Vagina (tissue), 2 donors: ENCODE data around the gene EFCAB9. TPM values are rescaled to one million over a fixed set of nuclear protein-coding genes. Genes with fewer than 3 reads are reported as not detected.

Source experiments
- DNase-seq, 2 donors: peaks; one replicate each; pipeline ENCODE4 v3.0.0-alpha.2; 2017; ENCODE audit errors: extremely low spot score in 2 of 2
- H3K27ac ChIP-seq: fragments of 200-600 bp; sonication (generic); one replicate; pipeline ENCODE4 v1.5.1; 2019
- H3K27me3 ChIP-seq: fragments of 200-600 bp; sonication (generic); one replicate; pipeline ENCODE4 v1.5.1; 2019
- H3K36me3 ChIP-seq, 2 donors: fragments of 200-600 bp; sonication (generic); one replicate each; pipeline ENCODE4 v1.5.1; 2017 to 2019
- H3K4me1 ChIP-seq: fragments of 200-600 bp; sonication (generic); one replicate; pipeline ENCODE4 v1.5.1; 2019
- H3K4me3 ChIP-seq, 2 donors: fragments of 200-600 bp; sonication (generic); 1 replicate in 1 of 2; 2 replicates in 1 of 2; pipeline ENCODE4 v1.5.1; 2016 to 2019
- H3K9me3 ChIP-seq: fragments of 200-600 bp; sonication (generic); one replicate; pipeline ENCODE4 v1.5.1; 2019
- POLR2A ChIP-seq, 2 donors: fragments of 450-650 bp; IDR thresholded peaks; one replicate each; pipeline ENCODE4 v1.6.1; 2017; ENCODE audit warnings: antibody characterized with exemption in 2 of 2, mild to moderate bottlenecking in 2 of 2, moderate library complexity in 2 of 2
- POLR2AphosphoS5 ChIP-seq, 2 donors: sonication (generic); formaldehyde crosslinking; IDR thresholded peaks; one replicate each; pipeline ENCODE4 v1.9.0; 2017; ENCODE audit warnings: antibody characterized with exemption in 2 of 2, mild to moderate bottlenecking in 2 of 2, low read depth in 1 of 2; ENCODE audit not compliant: insufficient read depth in 1 of 2
- intact Hi-C: fragments of 100-400 bp; cut with DNase I; formaldehyde crosslinking; loops from one replicate; pipeline ENCODE4 v1.15.1; 2023
- total RNA-seq: library from RNA; depleted of rRNA; stranded (reverse); fragments of >200 nt; gene quantifications from one replicate; pipeline ENCODE4 v1.2.3, GENCODE V29; 2016
- TF ChIP-seq, protein P1 (sequence below), 3 experiments: fragments of 450-650 bp in 2 of 3; fragments of 200-600 bp in 1 of 3; sonication (generic) in 1 of 3; IDR thresholded peaks; one replicate each; pipeline ENCODE4 v1.5.1; 2017 to 2019; ENCODE audit warnings: antibody characterized with exemption in 3 of 3, mild to moderate bottlenecking in 2 of 3, moderate library complexity in 2 of 3

EFCAB9 gene
- total RNA-seq, 1 donor from 2014 or later = not detected

DNA sequence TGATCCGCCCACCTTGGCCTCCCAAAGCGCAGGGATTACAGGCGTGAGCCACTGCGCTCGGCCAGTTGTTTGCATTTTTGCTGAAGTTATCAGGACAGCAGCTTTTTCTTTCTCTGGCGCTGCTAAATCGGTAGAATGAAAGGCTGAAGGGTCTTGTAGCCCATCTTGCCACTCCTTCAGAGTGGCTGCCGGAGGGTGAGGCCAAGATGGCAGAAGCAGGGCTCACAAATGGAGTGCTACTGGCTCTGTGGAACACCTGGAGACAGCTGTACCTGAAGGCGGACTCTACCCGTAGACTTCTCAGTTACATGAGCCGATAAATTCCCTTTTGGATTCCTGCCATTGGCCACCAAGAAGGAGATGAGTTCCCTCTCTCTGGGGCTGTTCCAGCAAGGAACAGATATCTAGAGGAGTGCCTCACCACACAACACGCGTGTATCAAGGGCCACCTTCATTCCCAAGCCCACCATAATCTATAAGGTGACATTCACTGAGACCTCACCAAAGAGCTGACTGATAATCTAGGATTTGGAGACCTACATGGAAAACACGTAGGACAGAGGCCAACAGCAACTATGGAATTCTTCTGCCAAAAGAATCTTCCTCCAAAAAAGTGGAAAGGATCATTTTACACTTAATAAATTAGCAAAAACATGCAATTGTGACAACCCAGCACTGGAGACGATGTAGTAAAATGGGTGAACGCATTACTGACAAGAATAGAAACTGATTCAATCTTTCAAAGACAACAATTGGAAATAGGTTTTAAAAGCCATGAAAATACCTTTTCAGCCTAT is 27.7 kb upstream of the EFCAB9 start:
- DNase-seq = no peak
- Histone ChIP-seq H3K36me3 (no peaks in the 10 kb centered on the region), H3K27me3 (no peaks in the 10 kb centered on the region), H3K9me3 (no peaks in the 10 kb centered on the region), H3K4me3 (no peak overlapping the region), H3K4me1 (no peaks in the 10 kb centered on the region), H3K27ac (no peak overlapping the region)
- TF ChIP-seq, protein P1, sequence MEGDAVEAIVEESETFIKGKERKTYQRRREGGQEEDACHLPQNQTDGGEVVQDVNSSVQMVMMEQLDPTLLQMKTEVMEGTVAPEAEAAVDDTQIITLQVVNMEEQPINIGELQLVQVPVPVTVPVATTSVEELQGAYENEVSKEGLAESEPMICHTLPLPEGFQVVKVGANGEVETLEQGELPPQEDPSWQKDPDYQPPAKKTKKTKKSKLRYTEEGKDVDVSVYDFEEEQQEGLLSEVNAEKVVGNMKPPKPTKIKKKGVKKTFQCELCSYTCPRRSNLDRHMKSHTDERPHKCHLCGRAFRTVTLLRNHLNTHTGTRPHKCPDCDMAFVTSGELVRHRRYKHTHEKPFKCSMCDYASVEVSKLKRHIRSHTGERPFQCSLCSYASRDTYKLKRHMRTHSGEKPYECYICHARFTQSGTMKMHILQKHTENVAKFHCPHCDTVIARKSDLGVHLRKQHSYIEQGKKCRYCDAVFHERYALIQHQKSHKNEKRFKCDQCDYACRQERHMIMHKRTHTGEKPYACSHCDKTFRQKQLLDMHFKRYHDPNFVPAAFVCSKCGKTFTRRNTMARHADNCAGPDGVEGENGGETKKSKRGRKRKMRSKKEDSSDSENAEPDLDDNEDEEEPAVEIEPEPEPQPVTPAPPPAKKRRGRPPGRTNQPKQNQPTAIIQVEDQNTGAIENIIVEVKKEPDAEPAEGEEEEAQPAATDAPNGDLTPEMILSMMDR (IDR thresholded peaks at IDR 0.05) = no peak
- TF ChIP-seq POLR2A (IDR thresholded peaks at IDR 0.05) (no peak), POLR2AphosphoS5 (IDR thresholded peaks at IDR 0.05; ENCODE audit: insufficient read depth in 1 of 2, low read depth in 1 of 2) (no peak)
- intact Hi-C loops = no loop called here

DNA sequence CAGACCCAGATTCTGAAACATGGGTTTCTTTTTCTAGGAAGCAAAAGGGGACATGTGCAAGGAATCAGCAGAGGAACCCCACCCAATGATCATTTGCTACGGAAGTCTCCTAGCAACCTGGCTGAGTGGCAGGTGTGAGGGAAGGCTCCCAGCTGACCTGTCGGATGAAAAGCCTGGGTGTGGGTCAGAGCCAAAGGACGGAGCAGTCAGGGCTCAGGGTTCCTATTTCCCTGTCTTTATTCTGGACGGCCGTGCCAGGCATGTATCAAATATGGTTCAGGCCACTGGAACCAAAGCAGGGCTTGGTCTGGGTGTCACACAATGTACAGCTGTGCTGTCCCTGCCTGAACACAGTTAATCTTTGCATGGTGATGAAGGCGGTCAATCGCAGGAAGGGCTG is 26.1 kb upstream of the EFCAB9 start:
- Histone ChIP-seq H3K36me3 (no peaks in the 10 kb centered on the region), H3K4me3 (no peak overlapping the region), H3K9me3 (no peaks in the 10 kb centered on the region), H3K4me1 (peaks cover 3% of the 10 kb centered on the region), H3K27ac (no peak overlapping the region), H3K27me3 (no peaks in the 10 kb centered on the region)
- no peak for DNase-seq
- intact Hi-C loops = no loop called here
- no peak for TF ChIP-seq POLR2A (IDR thresholded peaks at IDR 0.05)
- TF ChIP-seq POLR2AphosphoS5 (IDR thresholded peaks at IDR 0.05; ENCODE audit: insufficient read depth in 1 of 2, low read depth in 1 of 2) = no peak
- TF ChIP-seq, protein P1 (IDR thresholded peaks at IDR 0.05) = no peak

DNA sequence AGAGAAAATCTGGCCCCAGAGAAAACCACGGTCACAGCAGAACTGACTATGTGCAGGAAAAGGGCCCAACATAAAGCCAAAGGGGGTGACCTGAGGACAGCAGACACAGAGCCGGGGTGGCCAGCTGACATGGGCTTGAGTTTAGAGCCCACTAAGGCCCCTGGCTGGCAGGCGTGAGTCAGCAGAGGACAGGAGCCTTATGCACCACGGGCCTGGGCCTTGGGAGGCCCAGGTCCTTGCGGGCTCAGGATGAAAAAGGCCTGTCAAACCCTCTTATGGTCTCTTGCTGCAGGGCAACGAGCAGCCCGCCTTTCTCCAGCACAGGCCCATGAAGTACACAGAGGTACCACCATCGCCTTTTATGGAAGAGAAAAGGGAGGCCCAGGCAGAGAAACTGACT is 25.7 kb upstream of the EFCAB9 start:
- Histone ChIP-seq H3K27ac (no peak overlapping the region), H3K4me3 (no peak overlapping the region), H3K27me3 (no peaks in the 10 kb centered on the region), H3K36me3 (no peaks in the 10 kb centered on the region), H3K9me3 (no peaks in the 10 kb centered on the region), H3K4me1 (peaks cover 7% of the 10 kb centered on the region)
- intact Hi-C loops = no loop called here
- DNase-seq = no peak
- TF ChIP-seq, protein P1 (IDR thresholded peaks at IDR 0.05) = no peak
- TF ChIP-seq POLR2A (IDR thresholded peaks at IDR 0.05) (no peak), POLR2AphosphoS5 (IDR thresholded peaks at IDR 0.05; ENCODE audit: insufficient read depth in 1 of 2, low read depth in 1 of 2) (no peak)

DNA sequence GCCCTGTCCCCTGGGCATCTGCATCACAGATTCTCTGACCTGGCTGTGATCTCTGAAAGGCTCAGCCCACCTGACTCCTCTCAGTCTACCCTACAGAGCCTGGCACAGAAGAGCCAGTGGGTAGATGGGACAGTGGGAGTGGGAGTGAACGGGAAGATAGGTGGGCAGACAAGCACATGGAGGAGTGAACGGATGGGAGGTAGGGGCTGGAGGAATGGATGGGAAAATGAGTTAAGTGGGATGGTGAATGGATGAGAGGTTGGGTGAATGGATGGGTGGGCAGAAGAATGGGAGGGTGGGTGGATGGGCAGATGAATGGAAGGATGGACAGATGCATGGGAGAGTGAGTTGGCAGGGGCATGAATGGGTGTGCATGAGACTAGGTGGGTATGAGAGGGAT is 24.8 kb upstream of the EFCAB9 start:
- H3K4me1 ChIP-seq = peaks cover 9% of the 10 kb centered on the region
- TF ChIP-seq POLR2A (IDR thresholded peaks at IDR 0.05) = no peak
- TF ChIP-seq, protein P1 (IDR thresholded peaks at IDR 0.05) = no peak
- TF ChIP-seq POLR2AphosphoS5 (IDR thresholded peaks at IDR 0.05; ENCODE audit: insufficient read depth in 1 of 2, low read depth in 1 of 2) = no peak
- no peak overlapping the region for H3K4me3 ChIP-seq
- H3K36me3 ChIP-seq = no peaks in the 10 kb centered on the region
- no peak for DNase-seq
- H3K9me3 ChIP-seq = no peaks in the 10 kb centered on the region
- H3K27me3 ChIP-seq = no peaks in the 10 kb centered on the region
- intact Hi-C loops = no loop called here
- H3K27ac ChIP-seq = no peak overlapping the region

DNA sequence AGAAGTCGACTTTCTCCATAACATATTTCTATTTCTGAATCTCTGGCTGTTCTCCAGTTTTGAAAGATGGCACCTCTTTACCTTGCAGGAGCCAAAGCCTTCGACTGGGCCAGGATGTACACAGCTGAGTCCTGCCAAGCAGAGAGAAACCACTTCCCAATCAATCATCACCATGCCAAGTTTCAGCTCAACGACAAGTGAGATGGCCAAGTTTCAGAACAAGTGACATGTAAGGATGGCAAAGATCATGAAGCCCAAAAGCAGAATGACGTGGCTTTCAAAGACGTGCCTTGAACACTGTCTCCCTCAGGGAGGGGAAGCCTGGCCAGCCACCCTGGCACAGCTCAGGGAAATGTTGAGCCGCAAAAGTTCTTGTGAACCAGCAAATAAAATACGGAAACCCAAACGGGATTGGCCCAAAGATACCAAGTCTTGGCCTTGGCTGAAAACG is 23.7 kb upstream of the EFCAB9 start:
- H3K9me3 ChIP-seq = no peaks in the 10 kb centered on the region
- H3K4me3 ChIP-seq = no peak overlapping the region
- no peak for DNase-seq
- TF ChIP-seq POLR2A (IDR thresholded peaks at IDR 0.05) = no peak
- TF ChIP-seq, protein P1 (IDR thresholded peaks at IDR 0.05) = no peak
- TF ChIP-seq POLR2AphosphoS5 (IDR thresholded peaks at IDR 0.05; ENCODE audit: insufficient read depth in 1 of 2, low read depth in 1 of 2) = no peak
- H3K27ac ChIP-seq = no peak overlapping the region
- no peaks in the 10 kb centered on the region for H3K36me3 ChIP-seq
- peaks cover 15% of the 10 kb centered on the region for H3K4me1 ChIP-seq
- intact Hi-C loops = no loop called here
- H3K27me3 ChIP-seq = no peaks in the 10 kb centered on the region
